ENCODE data around the gene DRAP1.

DRAP1 gene

DNA sequence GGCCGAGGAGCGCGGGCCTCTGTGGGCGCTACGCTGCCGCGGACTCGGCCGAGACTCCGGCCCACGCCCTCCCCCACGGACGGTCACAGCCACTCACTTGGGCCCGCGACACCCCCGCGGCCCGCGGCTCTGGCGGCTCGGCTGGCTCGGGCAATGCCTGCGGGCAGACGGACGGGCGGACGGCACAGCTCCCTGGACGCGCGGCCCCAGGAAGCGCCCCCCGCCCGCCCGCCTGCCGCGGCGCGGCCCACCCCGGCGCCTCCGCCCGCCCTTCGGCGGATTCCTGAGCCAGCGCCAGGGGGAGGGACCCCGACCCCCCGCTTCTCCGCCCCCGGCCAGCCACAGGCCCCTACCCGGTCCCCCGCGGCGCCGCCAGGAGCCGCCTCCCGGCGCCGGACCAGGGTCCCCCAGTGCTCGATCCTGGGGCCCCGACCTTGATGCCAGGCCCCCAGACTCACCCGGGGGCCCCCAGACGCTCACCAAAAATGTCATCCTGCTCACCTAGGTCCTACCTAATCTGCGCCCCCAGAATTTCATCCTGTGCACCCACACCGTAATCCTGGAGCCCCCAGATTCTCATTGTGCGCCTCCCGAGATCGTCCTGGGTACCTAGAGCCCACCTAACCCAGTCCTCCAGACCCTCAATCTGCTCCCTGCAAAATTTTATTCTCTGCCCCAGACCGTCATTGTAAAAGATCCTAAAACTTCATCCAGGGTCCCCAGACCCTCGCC is 46.5 kb upstream of the DRAP1 start, which contains the start of gene EFEMP2:
Gene EFEMP2, minus strand, starts transcription at position 215 of the 732 bp plus-strand sequence. CDS start 446 bp downstream, outside the sequence.
- no peak for DNase-seq (ENCODE audit: low read depth)
- H3K4me3 ChIP-seq (ENCODE audit: control insufficient read depth, low read depth, low read length), result peak within 1 kb of the TSS; percentile 77

DNA sequence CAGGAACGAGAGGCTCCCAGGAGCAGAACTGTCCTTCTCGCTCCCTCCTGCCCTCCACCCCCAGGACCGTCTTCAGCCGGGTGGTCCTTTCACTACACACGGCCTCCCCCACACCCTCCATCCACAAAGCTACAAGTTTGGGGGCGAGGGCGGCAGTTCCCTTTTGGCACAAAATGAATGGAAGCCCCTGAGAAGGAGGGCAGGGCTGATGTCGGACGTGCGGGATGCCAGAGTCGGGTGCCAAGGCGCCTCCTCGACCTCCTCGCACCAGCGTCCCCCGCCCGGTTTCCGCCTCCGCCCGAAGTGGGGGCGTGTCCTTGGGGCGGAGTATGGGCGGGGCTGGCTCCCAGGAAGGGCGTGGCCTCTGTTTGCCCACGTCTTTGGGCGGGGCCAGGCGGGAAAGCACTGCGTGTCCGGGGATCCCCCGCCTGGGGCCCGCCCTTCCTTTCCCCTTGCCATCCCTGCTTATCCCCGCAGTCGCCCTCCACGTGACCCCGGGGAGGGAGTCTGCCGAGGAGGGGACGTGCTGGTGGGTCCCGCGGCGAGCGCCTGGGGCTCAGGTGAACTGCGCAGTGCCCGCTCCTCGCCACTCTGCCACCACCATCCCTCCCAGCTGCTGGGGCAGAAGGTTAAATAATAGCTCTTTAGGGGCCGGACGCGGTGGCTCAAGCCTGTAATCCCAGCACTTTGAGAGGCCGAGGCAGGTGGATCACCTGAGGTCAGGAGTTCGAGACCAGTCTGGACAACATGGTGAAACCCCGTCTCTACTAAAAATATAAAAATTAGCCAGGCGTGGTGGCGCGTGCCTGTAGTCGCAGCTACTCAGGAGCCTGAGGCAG is 45.7 kb upstream of the DRAP1 start:
- TF ChIP-seq, protein P1, sequence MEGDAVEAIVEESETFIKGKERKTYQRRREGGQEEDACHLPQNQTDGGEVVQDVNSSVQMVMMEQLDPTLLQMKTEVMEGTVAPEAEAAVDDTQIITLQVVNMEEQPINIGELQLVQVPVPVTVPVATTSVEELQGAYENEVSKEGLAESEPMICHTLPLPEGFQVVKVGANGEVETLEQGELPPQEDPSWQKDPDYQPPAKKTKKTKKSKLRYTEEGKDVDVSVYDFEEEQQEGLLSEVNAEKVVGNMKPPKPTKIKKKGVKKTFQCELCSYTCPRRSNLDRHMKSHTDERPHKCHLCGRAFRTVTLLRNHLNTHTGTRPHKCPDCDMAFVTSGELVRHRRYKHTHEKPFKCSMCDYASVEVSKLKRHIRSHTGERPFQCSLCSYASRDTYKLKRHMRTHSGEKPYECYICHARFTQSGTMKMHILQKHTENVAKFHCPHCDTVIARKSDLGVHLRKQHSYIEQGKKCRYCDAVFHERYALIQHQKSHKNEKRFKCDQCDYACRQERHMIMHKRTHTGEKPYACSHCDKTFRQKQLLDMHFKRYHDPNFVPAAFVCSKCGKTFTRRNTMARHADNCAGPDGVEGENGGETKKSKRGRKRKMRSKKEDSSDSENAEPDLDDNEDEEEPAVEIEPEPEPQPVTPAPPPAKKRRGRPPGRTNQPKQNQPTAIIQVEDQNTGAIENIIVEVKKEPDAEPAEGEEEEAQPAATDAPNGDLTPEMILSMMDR (IDR thresholded peaks at IDR 0.05; ENCODE audit: control insufficient read depth, insufficient read depth, low read depth, low read length, missing control alignments), result no peak

More for the DNA sequence above, 46.5 kb upstream of the DRAP1 start, which contains the start of gene EFEMP2:
- TF ChIP-seq, protein P1 (IDR thresholded peaks at IDR 0.05; ENCODE audit: control insufficient read depth, insufficient read depth, low read depth, low read length, missing control alignments), result no peak

DNA sequence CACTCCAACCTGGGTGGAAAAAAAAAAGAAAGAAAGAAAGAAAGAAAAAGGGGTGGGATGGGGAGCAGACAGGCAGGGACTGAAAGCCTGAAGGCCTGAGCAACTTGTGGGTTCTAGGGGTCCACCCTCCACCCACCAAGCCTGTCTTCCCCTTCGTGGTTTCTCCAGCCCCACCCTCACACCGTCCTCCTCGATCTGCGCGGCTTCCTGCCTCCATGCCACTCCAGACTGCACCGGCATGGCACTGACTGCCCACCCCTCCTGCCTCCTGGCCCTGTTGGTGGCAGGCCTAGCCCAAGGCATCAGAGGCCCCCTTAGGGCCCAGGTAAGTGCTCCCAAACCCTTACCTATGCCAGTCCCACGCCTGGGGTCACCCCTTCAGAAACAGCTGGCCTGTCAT is 39.6 kb upstream of the DRAP1 start, which contains the start of gene CTSW:
Gene CTSW, plus strand, starts transcription at position 221 of the 400 bp plus-strand sequence. Its CDS starts 18 bp downstream, at position 239.
- TF ChIP-seq, protein P1 (IDR thresholded peaks at IDR 0.05; ENCODE audit: control insufficient read depth, insufficient read depth, low read depth, low read length, missing control alignments), result no peak
- H3K4me3 ChIP-seq (ENCODE audit: control insufficient read depth, low read depth, low read length), result no peak within 1 kb of the TSS
- DNase-seq (ENCODE audit: low read depth), result no peak

More for the DNA sequence above, 45.7 kb upstream of the DRAP1 start:
- no peak for DNase-seq (ENCODE audit: low read depth)
- peak overlapping the region; percentile 77 for H3K4me3 ChIP-seq (ENCODE audit: control insufficient read depth, low read depth, low read length)

DNA sequence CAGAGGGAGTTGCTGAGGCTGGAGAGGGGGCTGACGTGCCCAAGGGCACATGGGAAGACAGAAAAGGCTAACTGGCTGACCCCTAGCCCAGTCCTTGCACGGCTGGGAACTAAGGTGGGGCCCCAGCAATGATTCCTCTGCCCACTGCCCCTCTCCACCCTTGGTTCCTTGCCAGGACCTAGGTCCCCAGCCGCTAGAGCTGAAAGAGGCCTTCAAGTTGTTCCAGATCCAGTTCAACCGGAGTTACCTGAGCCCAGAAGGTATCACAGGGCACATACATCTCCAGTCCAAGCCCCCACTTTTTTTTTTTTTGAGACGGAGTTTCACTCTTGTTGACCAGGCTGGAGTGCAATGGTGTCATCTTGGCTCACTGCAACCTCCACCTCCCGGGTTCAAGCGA is 39.2 kb upstream of the DRAP1 start:
- TF ChIP-seq, protein P1 (IDR thresholded peaks at IDR 0.05; ENCODE audit: control insufficient read depth, insufficient read depth, low read depth, low read length, missing control alignments), result no peak
- no peak for DNase-seq (ENCODE audit: low read depth)
- no peak overlapping the region for H3K4me3 ChIP-seq (ENCODE audit: control insufficient read depth, low read depth, low read length)

DNA sequence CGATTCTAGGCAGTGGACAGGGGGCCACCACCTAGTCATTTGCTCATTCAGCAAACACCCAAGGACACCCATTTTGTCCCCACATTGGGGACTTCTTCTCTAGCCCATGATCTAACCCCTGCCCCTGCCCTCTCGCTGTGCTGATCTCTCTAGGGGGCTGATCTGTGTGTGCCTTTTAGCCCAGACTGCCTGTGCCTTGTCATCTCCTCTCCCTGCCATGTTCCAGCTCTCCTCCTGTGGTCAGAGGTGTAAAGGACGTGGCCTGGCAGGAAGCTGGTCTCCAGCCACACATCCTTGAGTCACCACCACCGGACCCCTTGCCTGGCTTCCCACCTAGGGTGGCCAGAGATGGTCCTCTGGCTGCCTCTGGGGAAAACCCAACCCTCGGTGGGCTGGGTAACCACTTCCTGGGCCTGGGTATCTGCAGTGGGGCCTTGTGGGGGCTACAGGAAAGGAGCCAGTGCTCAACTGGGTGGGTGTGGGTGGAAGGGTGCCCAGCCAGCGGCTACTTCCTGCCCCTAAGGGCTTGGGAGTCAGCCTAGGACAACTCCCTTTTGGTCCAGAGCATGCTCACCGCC is 38.3 kb upstream of the DRAP1 start:
- no peak for DNase-seq (ENCODE audit: low read depth)
- TF ChIP-seq, protein P1 (IDR thresholded peaks at IDR 0.05; ENCODE audit: control insufficient read depth, insufficient read depth, low read depth, low read length, missing control alignments), result no peak
- H3K4me3 ChIP-seq (ENCODE audit: control insufficient read depth, low read depth, low read length), result no peak overlapping the region
